Neural progenitor cell (in vitro differentiated cells): Measurements from ENCODE around the gene GRIN2A.

ENCODE experiments used
- EZH2 ChIP-seq: fragments of 200-600 bp; sonication (generic); IDR thresholded peaks from 2 replicates; pipeline ENCODE4 v1.6.1; 2017; ENCODE audit warnings: antibody characterized with exemption, mild to moderate bottlenecking, moderate library complexity
- EZH2phosphoT487 ChIP-seq: fragments of 200-600 bp; sonication (generic); IDR thresholded peaks from 2 replicates; pipeline ENCODE4 v1.6.1; 2017; ENCODE audit warnings: antibody characterized with exemption
- TF ChIP-seq, protein P1 (sequence below): fragments of 200-600 bp; sonication (generic); IDR thresholded peaks from 2 replicates; pipeline ENCODE4 v1.5.1; 2017; ENCODE audit warnings: antibody characterized with exemption, mild to moderate bottlenecking

DNA sequence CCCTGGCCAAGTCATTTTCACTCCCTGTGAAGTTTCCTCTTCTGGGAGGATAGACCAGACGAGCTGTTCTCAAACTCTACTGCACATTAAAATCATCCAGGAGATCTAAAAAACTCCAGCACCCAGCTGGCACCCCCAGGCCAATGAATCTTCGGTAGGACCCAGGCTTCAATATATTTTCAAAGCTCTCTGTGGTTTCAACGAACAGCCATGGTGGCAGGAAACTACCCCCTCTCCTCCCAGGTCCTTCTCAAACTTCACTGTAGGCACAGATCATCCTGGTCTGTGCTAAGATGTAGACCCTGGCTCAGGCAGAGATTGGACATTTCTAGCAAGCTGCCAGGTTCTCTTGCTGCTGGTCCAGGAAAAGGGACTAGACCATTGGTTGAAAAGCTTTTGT is 38.7 kb upstream of the GRIN2A start:
- TF ChIP-seq, protein P1, sequence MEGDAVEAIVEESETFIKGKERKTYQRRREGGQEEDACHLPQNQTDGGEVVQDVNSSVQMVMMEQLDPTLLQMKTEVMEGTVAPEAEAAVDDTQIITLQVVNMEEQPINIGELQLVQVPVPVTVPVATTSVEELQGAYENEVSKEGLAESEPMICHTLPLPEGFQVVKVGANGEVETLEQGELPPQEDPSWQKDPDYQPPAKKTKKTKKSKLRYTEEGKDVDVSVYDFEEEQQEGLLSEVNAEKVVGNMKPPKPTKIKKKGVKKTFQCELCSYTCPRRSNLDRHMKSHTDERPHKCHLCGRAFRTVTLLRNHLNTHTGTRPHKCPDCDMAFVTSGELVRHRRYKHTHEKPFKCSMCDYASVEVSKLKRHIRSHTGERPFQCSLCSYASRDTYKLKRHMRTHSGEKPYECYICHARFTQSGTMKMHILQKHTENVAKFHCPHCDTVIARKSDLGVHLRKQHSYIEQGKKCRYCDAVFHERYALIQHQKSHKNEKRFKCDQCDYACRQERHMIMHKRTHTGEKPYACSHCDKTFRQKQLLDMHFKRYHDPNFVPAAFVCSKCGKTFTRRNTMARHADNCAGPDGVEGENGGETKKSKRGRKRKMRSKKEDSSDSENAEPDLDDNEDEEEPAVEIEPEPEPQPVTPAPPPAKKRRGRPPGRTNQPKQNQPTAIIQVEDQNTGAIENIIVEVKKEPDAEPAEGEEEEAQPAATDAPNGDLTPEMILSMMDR: no peak
- no peak for TF ChIP-seq EZH2
- no peak for TF ChIP-seq EZH2phosphoT487
